HCT116 (cell line): ENCODE measurements around the gene HYI. TPM values are rescaled to one million over a fixed set of nuclear protein-coding genes. Genes with fewer than 3 reads are reported as not detected.

Experiments used
- ATAC-seq: fragments of 200-7000 bp; cut with Tn5 transposase; 2 replicates; pipeline ENCODE4 v1.9.1; 2020; ENCODE audit warnings: mild to moderate bottlenecking, moderate library complexity
- BruUV-seq: library from RNA; stranded (reverse); fragments of 400-500 nt; replicated peaks from 2 replicates; lab custom pipeline; 2021; lab: Mats Ljungman, UMichigan
- CTCF ChIA-PET: fragments of 300-600 bp; sonication (Branson Sonifier 250); formaldehyde crosslinking; loops from one replicate; lab custom pipeline; 2021; ENCODE audit warnings: antibody characterized with exemption; lab: Charles Lee
- POLR2A ChIA-PET: fragments of 300-600, 350-600 bp; sonication (Branson Sonifier 250); formaldehyde crosslinking; loops from one replicate; lab custom pipeline; 2021; ENCODE audit warnings: antibody characterized with exemption; lab: Charles Lee
- RAD21 ChIA-PET, 2 experiments: fragments of 300-600 bp; sonication (Branson Sonifier 250); formaldehyde crosslinking; loops; one replicate each; lab custom pipeline; 2023; ENCODE audit warnings: low total read pairs in 2 of 2; ENCODE audit not compliant: uncharacterized antibody in 2 of 2, unreplicated experiment in 2 of 2, low non-redundant PET in 1 of 2; lab: Charles Lee
- DNase-seq: peaks from one replicate; pipeline ENCODE4 v3.0.0-alpha.2; 2010; ENCODE audit warnings: low read depth, low spot score
- H2AFZ ChIP-seq: fragments of 200-600 bp; shearing (Covaris generic), sonication (generic); 2 replicates; pipeline ENCODE4 v1.6.1; 2017; ENCODE audit warnings: low read depth, mixed run types, mixed read lengths, antibody characterized with exemption, low read length; ENCODE audit not compliant: poor library complexity, severe bottlenecking
- H3K27ac ChIP-seq: 2 replicates; pipeline ENCODE4 v1.5.1; 2012; ENCODE audit warnings: low read depth, low read length
- H3K27me3 ChIP-seq: fragments of 200-600 bp; sonication (generic); 2 replicates; pipeline ENCODE4 v1.6.1; 2016; ENCODE audit warnings: mixed run types, low read length, mixed read lengths; ENCODE audit not compliant: insufficient read depth
- H3K36me3 ChIP-seq, 2 experiments: fragments of 200-500 bp in 1 of 2; fragments of 200-600 bp in 1 of 2; sonication (Bioruptor generic) in 1 of 2; sonication (generic) in 1 of 2; 2 replicates each; pipeline versions ENCODE4 v1.5.1 to v1.6.1; 2014 to 2016; ENCODE audit warnings: low read length in 2 of 2, inconsistent platforms in 1 of 2, mixed read lengths in 1 of 2, mixed run types in 1 of 2; ENCODE audit not compliant: insufficient read depth in 2 of 2, control insufficient read depth in 1 of 2
- H3K4me1 ChIP-seq, 2 experiments: fragments of 200-600 bp in 1 of 2; sonication (generic) in 1 of 2; 2 replicates each; pipeline versions ENCODE4 v1.5.1 to v1.6.1; 2012 to 2017; ENCODE audit warnings: low read length in 2 of 2, inconsistent platforms in 1 of 2, mild to moderate bottlenecking in 1 of 2, mixed read lengths in 1 of 2, mixed run types in 1 of 2, moderate library complexity in 1 of 2; ENCODE audit not compliant: insufficient read depth in 2 of 2, control insufficient read depth in 1 of 2
- H3K4me2 ChIP-seq: fragments of 200-600 bp; sonication (generic); 2 replicates; pipeline ENCODE4 v1.6.1; 2017; ENCODE audit warnings: mixed run types, low read length, mixed read lengths
- H3K4me3 ChIP-seq, 2 experiments: fragments of 200-600 bp in 1 of 2; sonication (generic) in 1 of 2; replicated peaks in 1 of 2; 2 replicates each; pipeline ENCODE4 v1.5.1; 2011 to 2016; ENCODE audit warnings: low read length in 2 of 2, control low read depth in 1 of 2, low read depth in 1 of 2, mild to moderate bottlenecking in 1 of 2, mixed read lengths in 1 of 2, mixed run types in 1 of 2
- H3K79me2 ChIP-seq: fragments of 200-600 bp; sonication (generic); 2 replicates; pipeline ENCODE4 v1.6.1; 2017; ENCODE audit warnings: mild to moderate bottlenecking, mixed run types, low read length, moderate library complexity, mixed read lengths; ENCODE audit not compliant: insufficient read depth
- H3K9ac ChIP-seq: fragments of 200-600 bp; sonication (generic); 2 replicates; pipeline ENCODE4 v1.6.1; 2016; ENCODE audit warnings: low read length, mixed read lengths
- H3K9me2 ChIP-seq: fragments of 200-600 bp; sonication (generic), shearing (Covaris generic); 2 replicates; pipeline ENCODE4 v1.6.1; 2017; ENCODE audit warnings: mixed run types, mild to moderate bottlenecking, moderate library complexity; ENCODE audit not compliant: insufficient read depth
- H3K9me3 ChIP-seq, 2 experiments: fragments of 200-500 bp in 1 of 2; fragments of 200-600 bp in 1 of 2; sonication (Bioruptor generic) in 1 of 2; sonication (generic) in 1 of 2; 2 replicates each; pipeline ENCODE4 v1.6.1; 2014 to 2017; ENCODE audit warnings: low read length in 2 of 2, mixed read lengths in 2 of 2, inconsistent platforms in 1 of 2, low read depth in 1 of 2, mild to moderate bottlenecking in 1 of 2, mixed run types in 1 of 2, moderate library complexity in 1 of 2; ENCODE audit not compliant: control insufficient read depth in 1 of 2, insufficient read depth in 1 of 2
- H4K20me1 ChIP-seq: fragments of 200-600 bp; sonication (generic), shearing (Covaris generic); 2 replicates; pipeline ENCODE4 v1.6.1; 2017; ENCODE audit warnings: mixed run types, mild to moderate bottlenecking, moderate library complexity; ENCODE audit not compliant: insufficient read depth
- CBX3 ChIP-seq: IDR thresholded peaks from 2 replicates; pipeline ENCODE4 v1.6.1; 2012; ENCODE audit warnings: low read depth
- CEBPB ChIP-seq: IDR thresholded peaks from 2 replicates; pipeline ENCODE4 v1.6.1; 2012; ENCODE audit warnings: low read depth
- ELF1 ChIP-seq: IDR thresholded peaks from 2 replicates; pipeline ENCODE4 v1.6.1; 2012; ENCODE audit warnings: low read depth, borderline replicate concordance
- EZH2 ChIP-seq: fragments of 200-600 bp; sonication (generic); IDR thresholded peaks from 2 replicates; pipeline ENCODE4 v1.6.1; 2017; ENCODE audit warnings: antibody characterized with exemption, mixed run types
- EZH2phosphoT487 ChIP-seq: fragments of 200-600 bp; IDR thresholded peaks from 2 replicates; pipeline ENCODE4 v1.6.1; 2018; ENCODE audit warnings: antibody characterized with exemption, borderline replicate concordance
- JUND ChIP-seq: IDR thresholded peaks from 2 replicates; pipeline ENCODE4 v1.6.1; 2012
- MAX ChIP-seq: IDR thresholded peaks from 2 replicates; pipeline ENCODE4 v1.6.1; 2012
- POLR2A ChIP-seq: IDR thresholded peaks from 2 replicates; pipeline ENCODE4 v1.7.0; 2011; ENCODE audit warnings: borderline replicate concordance; ENCODE audit not compliant: insufficient read depth, insufficient read length; ENCODE audit errors: extremely low read depth
- POLR2AphosphoS5 ChIP-seq: IDR thresholded peaks from 2 replicates; pipeline ENCODE4 v1.6.1; 2011; ENCODE audit warnings: mild to moderate bottlenecking, low read depth, low read length, moderate library complexity
- REST ChIP-seq: IDR thresholded peaks from 2 replicates; pipeline ENCODE4 v1.6.1; 2012; ENCODE audit warnings: low read depth
- SIN3A ChIP-seq: IDR thresholded peaks from 2 replicates; pipeline ENCODE4 v1.6.1; 2012; ENCODE audit warnings: low read depth
- SRF ChIP-seq: IDR thresholded peaks from 2 replicates; pipeline ENCODE4 v1.6.1; 2012; ENCODE audit warnings: low read depth
- TCF7L2 ChIP-seq: IDR thresholded peaks from 2 replicates; pipeline ENCODE4 v1.7.0; 2011; ENCODE audit warnings: borderline replicate concordance, inconsistent platforms; ENCODE audit not compliant: insufficient read depth, insufficient read length; ENCODE audit errors: extremely low read depth
- YY1 ChIP-seq: IDR thresholded peaks from 2 replicates; pipeline ENCODE4 v1.6.1; 2011; ENCODE audit warnings: low read length, low read depth, moderate library complexity, mild to moderate bottlenecking; ENCODE audit not compliant: insufficient replicate concordance; ENCODE audit errors: extremely low read depth
- ZBTB33 ChIP-seq: IDR thresholded peaks from 2 replicates; pipeline ENCODE4 v1.6.1; 2011; ENCODE audit warnings: mild to moderate bottlenecking, low read length, moderate library complexity; ENCODE audit not compliant: insufficient replicate concordance; ENCODE audit errors: extremely low read depth
- ZFX ChIP-seq: fragments of 450-650 bp; IDR thresholded peaks from 2 replicates; pipeline ENCODE4 v1.6.1; 2017
- ZNF274 ChIP-seq: fragments of 200-500 bp; sonication (Bioruptor generic); IDR thresholded peaks from 2 replicates; pipeline ENCODE4 v1.6.1; 2014; ENCODE audit warnings: mild to moderate bottlenecking, low read depth, low read length, inconsistent platforms
- intact Hi-C: fragments of 100-400 bp; cut with micrococcal nuclease; formaldehyde crosslinking; loops from 2 replicates; pipeline ENCODE4 v1.10.0; 2022
- total RNA-seq: library from RNA; stranded (reverse); gene quantifications from one replicate; pipeline ENCODE4 v1.2.1, GENCODE V29; 2021; ENCODE audit not compliant: unreplicated experiment
- TF ChIP-seq, protein P1 (sequence below), 3 experiments: fragments of 200-600 bp in 1 of 3; sonication (generic) in 1 of 3; IDR thresholded peaks in 2 of 3; conservative IDR thresholded peaks in 1 of 3; 2 replicates each; pipeline ENCODE4 v1.5.1; 2012 to 2017; ENCODE audit warnings: low read depth in 2 of 3, low read length in 2 of 3, antibody characterized with exemption in 1 of 3, borderline replicate concordance in 1 of 3, control low read depth in 1 of 3, mild to moderate bottlenecking in 1 of 3, mixed read lengths in 1 of 3, mixed run types in 1 of 3, moderate library complexity in 1 of 3; ENCODE audit not compliant: insufficient read depth in 1 of 3

HYI gene
- total RNA-seq, 1 experiment from 2014 or later: 13.9 TPM

DNA sequence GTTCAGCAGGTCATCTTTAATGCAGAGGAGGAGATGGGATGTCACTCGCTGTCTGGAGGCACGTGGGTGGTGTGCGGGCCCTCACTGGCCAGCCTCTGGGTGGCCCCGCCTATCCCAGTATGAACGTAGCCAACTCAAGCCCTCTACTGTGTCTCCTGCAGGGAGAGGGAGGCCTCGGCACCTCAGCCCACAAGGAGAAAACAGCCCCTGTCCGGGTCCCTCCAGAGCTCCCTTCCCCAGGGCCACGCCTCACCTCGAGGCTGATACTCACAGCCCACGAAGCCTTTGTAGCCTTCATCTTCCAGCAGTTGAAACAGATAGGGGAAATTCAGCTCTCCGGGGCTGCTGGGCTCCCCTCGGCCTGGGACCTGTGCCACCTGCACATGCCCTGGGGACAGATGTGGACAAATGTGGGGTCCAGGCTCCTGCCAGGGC lies 2.6 kb downstream of the HYI start:
- ATAC-seq (no peak), DNase-seq (no peak)
- TF ChIP-seq ZBTB33 (no peak), POLR2AphosphoS5 (no peak), TCF7L2 (no peak), ZFX (no peak), SRF (no peak), REST (no peak), YY1 (no peak), ELF1 (no peak), CEBPB (no peak), EZH2phosphoT487 (no peak), CBX3 (no peak), POLR2A (no peak), EZH2 (no peak), MAX (no peak), JUND (no peak), ZNF274 (no peak), SIN3A (no peak)
- TF ChIP-seq, protein P1, sequence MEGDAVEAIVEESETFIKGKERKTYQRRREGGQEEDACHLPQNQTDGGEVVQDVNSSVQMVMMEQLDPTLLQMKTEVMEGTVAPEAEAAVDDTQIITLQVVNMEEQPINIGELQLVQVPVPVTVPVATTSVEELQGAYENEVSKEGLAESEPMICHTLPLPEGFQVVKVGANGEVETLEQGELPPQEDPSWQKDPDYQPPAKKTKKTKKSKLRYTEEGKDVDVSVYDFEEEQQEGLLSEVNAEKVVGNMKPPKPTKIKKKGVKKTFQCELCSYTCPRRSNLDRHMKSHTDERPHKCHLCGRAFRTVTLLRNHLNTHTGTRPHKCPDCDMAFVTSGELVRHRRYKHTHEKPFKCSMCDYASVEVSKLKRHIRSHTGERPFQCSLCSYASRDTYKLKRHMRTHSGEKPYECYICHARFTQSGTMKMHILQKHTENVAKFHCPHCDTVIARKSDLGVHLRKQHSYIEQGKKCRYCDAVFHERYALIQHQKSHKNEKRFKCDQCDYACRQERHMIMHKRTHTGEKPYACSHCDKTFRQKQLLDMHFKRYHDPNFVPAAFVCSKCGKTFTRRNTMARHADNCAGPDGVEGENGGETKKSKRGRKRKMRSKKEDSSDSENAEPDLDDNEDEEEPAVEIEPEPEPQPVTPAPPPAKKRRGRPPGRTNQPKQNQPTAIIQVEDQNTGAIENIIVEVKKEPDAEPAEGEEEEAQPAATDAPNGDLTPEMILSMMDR (IDR thresholded peaks at IDR 0.05 in 2 of 3, conservative IDR thresholded peaks at IDR 0.05 in 1 of 3; ENCODE audit: borderline replicate concordance in 1 of 3, insufficient read depth in 1 of 3, low read depth in 2 of 3, low read length in 2 of 3): no peak
- Histone ChIP-seq H3K4me1 (peaks cover 22 to 29% of the 10 kb centered on the region in 2 experiments), H3K4me3 (no peak overlapping the region), H2AFZ (no peak overlapping the region), H3K4me2 (no peak overlapping the region), H3K9ac (no peak overlapping the region), H4K20me1 (no peaks in the 10 kb centered on the region), H3K9me2 (no peaks in the 10 kb centered on the region), H3K27ac (no peak overlapping the region), H3K27me3 (no peaks in the 10 kb centered on the region), H3K9me3 (no peaks in the 10 kb centered on the region), H3K36me3 (peaks cover 0 to 15% of the 10 kb centered on the region in 2 experiments; a peak in 2 of 4 replicates), H3K79me2 (no peaks in the 10 kb centered on the region)
- POLR2A ChIA-PET: no interaction called here
- RAD21 ChIA-PET: no interaction called here
- CTCF ChIA-PET: no interaction called here
- no TSS peak for BruUV-seq
- intact Hi-C loops: loop anchor here (10.0 kb wide), 1 partner anchor 594 kb away; no protein-coding TSS in a partner anchor
